Gastroesophageal sphincter (tissue), 4 donors: ENCODE measurements around the gene BCAS3. TPM values are rescaled to one million over a fixed set of nuclear protein-coding genes. Genes with fewer than 3 reads are reported as not detected.
"Not testable (repeated sequence)": the region's sequence is repeated elsewhere in the genome, so short reads cannot be mapped to it uniquely, and the experiment has no call there.

Experiments used
- ATAC-seq: fragments of 150-250 bp; one replicate; pipeline ENCODE4 v1.9.1; 2016; ENCODE audit warnings: mild to moderate bottlenecking, moderate library complexity
- H3K27ac ChIP-seq, 4 donors: fragments of 200-600 bp; sonication (generic) in 3 of 4; 1 replicate in 3 of 4; 2 replicates in 1 of 4; pipeline ENCODE4 v1.5.1; 2016 to 2019
- H3K27me3 ChIP-seq: fragments of 200-600 bp; sonication (generic); one replicate; pipeline ENCODE4 v1.5.1; 2019
- H3K36me3 ChIP-seq, 2 donors: fragments of 200-600 bp; sonication (generic); one replicate each; pipeline ENCODE4 v1.5.1; 2019; ENCODE audit warnings: control low read depth in 1 of 2
- H3K4me1 ChIP-seq, 3 donors: fragments of 200-600 bp; sonication (generic); 1 replicate in 2 of 3; 2 replicates in 1 of 3; pipeline ENCODE4 v1.5.1; 2016 to 2019; ENCODE audit warnings: control low read depth in 2 of 3
- H3K4me3 ChIP-seq, 2 donors: fragments of 200-600 bp; sonication (generic); one replicate each; pipeline ENCODE4 v1.5.1; 2019; ENCODE audit warnings: mild to moderate bottlenecking in 1 of 2, moderate library complexity in 1 of 2
- H3K9me3 ChIP-seq, 3 donors: fragments of 200-600 bp; sonication (generic); one replicate each; pipeline ENCODE4 v1.5.1; 2017 to 2019; ENCODE audit warnings: control low read depth in 2 of 3
- CTCF ChIP-seq, 4 experiments: fragments of 200-600 bp in 2 of 4; fragments of 450-650 bp in 2 of 4; sonication (generic) in 1 of 4; IDR thresholded peaks; one replicate each; pipeline ENCODE4 v1.5.1; 2017 to 2019; ENCODE audit warnings: antibody characterized with exemption in 4 of 4, mild to moderate bottlenecking in 2 of 4, moderate library complexity in 2 of 4
- EP300 ChIP-seq: sonication (generic); formaldehyde crosslinking; IDR thresholded peaks from one replicate; pipeline ENCODE4 v1.6.1; 2017; ENCODE audit warnings: antibody characterized with exemption, mild to moderate bottlenecking
- POLR2A ChIP-seq, 2 donors: fragments of 450-650 bp; IDR thresholded peaks; one replicate each; pipeline ENCODE4 v1.6.1; 2017; ENCODE audit warnings: antibody characterized with exemption in 2 of 2, mild to moderate bottlenecking in 2 of 2, moderate library complexity in 1 of 2
- POLR2AphosphoS5 ChIP-seq: sonication (generic); formaldehyde crosslinking; IDR thresholded peaks from one replicate; pipeline ENCODE4 v1.6.1; 2017; ENCODE audit warnings: antibody characterized with exemption
- WGBS, 2 donors: methylation state at CpG; one replicate each; pipeline ENCODE4 v1.1.5; 2018; ENCODE audit warnings: low coverage in 1 of 2; 5-methylcytosine and 5-hydroxymethylcytosine counted together
- total RNA-seq, 4 donors: library from RNA; depleted of rRNA; stranded (reverse); fragments of >200 nt; gene quantifications; one replicate each; pipeline ENCODE4 v1.1.0, GENCODE V29; 2016

BCAS3 gene
- total RNA-seq, 4 donors from 2014 or later = 18.8 to 37.0 (median 34.5) TPM

- no peak overlapping the region for H3K4me3 ChIP-seq
- 73 to 75% methylated on average over 6 of the region's 6 CpGs for WGBS, 2 donors
- no peak for ATAC-seq
- TF ChIP-seq EP300 (no peak), POLR2AphosphoS5 (no peak), POLR2A (IDR thresholded peaks at IDR 0.05) (no peak), CTCF (IDR thresholded peaks at IDR 0.05) (no peak)
- peaks cover 0 to 7% (median 0%) of the 10 kb centered on the region in 3 donors for H3K4me1 ChIP-seq
- H3K36me3 ChIP-seq = no peaks in the 10 kb centered on the region
- no peaks in the 10 kb centered on the region for H3K27me3 ChIP-seq
- no peaks in the 10 kb centered on the region for H3K9me3 ChIP-seq
- H3K27ac ChIP-seq = no peak overlapping the region
These were observed 180.0 kb downstream of the BCAS3 start for GRCh38 chr17:60857556-60858080.

- no peaks in the 10 kb centered on the region for H3K9me3 ChIP-seq
- H3K4me1 ChIP-seq = peaks cover 0 to 1% (median 0%) of the 10 kb centered on the region in 3 donors
- TF ChIP-seq POLR2AphosphoS5 = no peak
- H3K27me3 ChIP-seq = no peaks in the 10 kb centered on the region
- H3K36me3 ChIP-seq = no peaks in the 10 kb centered on the region
- no peak overlapping the region for H3K27ac ChIP-seq
- H3K4me3 ChIP-seq = no peak overlapping the region
- ATAC-seq = no peak
These were observed 184.8 kb downstream of the BCAS3 start for GRCh38 chr17:60862482-60862881.

GRCh38 chr17:60863892-60864707 lies 186.4 kb downstream of the BCAS3 start:
- no peaks in the 10 kb centered on the region for H3K36me3 ChIP-seq
- no peak overlapping the region for H3K27ac ChIP-seq
- no peak overlapping the region for H3K4me3 ChIP-seq
- H3K9me3 ChIP-seq = no peaks in the 10 kb centered on the region
- no peaks in the 10 kb centered on the region for H3K4me1 ChIP-seq
- no peak for ATAC-seq
- no peak for TF ChIP-seq POLR2A (IDR thresholded peaks at IDR 0.05)
- TF ChIP-seq POLR2AphosphoS5 = no peak
- WGBS, 2 donors = 60 to 90% methylated on average over 3 to 4 of the region's 4 CpGs
- no peaks in the 10 kb centered on the region for H3K27me3 ChIP-seq

GRCh38 chr17:60864708-60865005 lies 187.0 kb downstream of the BCAS3 start:
- H3K4me3 ChIP-seq = no peak overlapping the region
- H3K27me3 ChIP-seq = no peaks in the 10 kb centered on the region
- no peak for TF ChIP-seq EP300
- no peaks in the 10 kb centered on the region for H3K9me3 ChIP-seq
- H3K27ac ChIP-seq = no peak overlapping the region
- H3K4me1 ChIP-seq = no peaks in the 10 kb centered on the region
- no peak for ATAC-seq
- 75 to 94% methylated on average over 2 of the region's 2 CpGs for WGBS, 2 donors
- no peaks in the 10 kb centered on the region for H3K36me3 ChIP-seq

- Histone ChIP-seq H3K4me3 (no peak overlapping the region), H3K4me1 (no peaks in the 10 kb centered on the region), H3K27ac (no peak overlapping the region), H3K27me3 (no peaks in the 10 kb centered on the region), H3K36me3 (no peaks in the 10 kb centered on the region), H3K9me3 (no peaks in the 10 kb centered on the region)
- WGBS, 2 donors = 94 to 96% methylated on average over 2 of the region's 2 CpGs
- TF ChIP-seq POLR2A (IDR thresholded peaks at IDR 0.05) (no peak), CTCF (IDR thresholded peaks at IDR 0.05) (no peak), POLR2AphosphoS5 (no peak), EP300 (no peak)
- no peak for ATAC-seq
These were observed 197.1 kb downstream of the BCAS3 start for GRCh38 chr17:60874772-60875171.

- not testable (repeated sequence) for H3K4me3 ChIP-seq
These were observed 209.3 kb downstream of the BCAS3 start for GRCh38 chr17:60886731-60887613.

GRCh38 chr17:60887614-60888028 lies 210.0 kb downstream of the BCAS3 start:
- Histone ChIP-seq H3K9me3 (no peaks in the 10 kb centered on the region), H3K27me3 (no peaks in the 10 kb centered on the region), H3K36me3 (no peaks in the 10 kb centered on the region), H3K4me3 (no peak overlapping the region), H3K4me1 (no peaks in the 10 kb centered on the region), H3K27ac (no peak overlapping the region)
- ATAC-seq = no peak
- TF ChIP-seq EP300 = no peak
- no peak for TF ChIP-seq CTCF (IDR thresholded peaks at IDR 0.05)
- TF ChIP-seq POLR2A (IDR thresholded peaks at IDR 0.05) = no peak
- no peak for TF ChIP-seq POLR2AphosphoS5

More at GRCh38 chr17:60886731-60887613, 209.3 kb downstream of the BCAS3 start:
- H3K36me3 ChIP-seq, H3K27me3 ChIP-seq, H3K9me3 ChIP-seq, ATAC-seq, H3K27ac ChIP-seq, H3K4me1 ChIP-seq: not testable (repeated sequence)
- WGBS, 2 donors = 84 to 86% methylated on average over 6 to 7 of the region's 39 CpGs
